22Rv1 (cell line): ENCODE measurements around the gene RNPEPL1.

Experiments
- CTCF ChIP-seq: fragments of 450-650 bp; IDR thresholded peaks from 2 replicates; pipeline ENCODE4 v1.5.1; 2017; ENCODE audit warnings: mild to moderate bottlenecking
- ZFX ChIP-seq: fragments of 450-650 bp; IDR thresholded peaks from 2 replicates; pipeline ENCODE4 v1.6.1; 2017; ENCODE audit warnings: antibody characterized with exemption, borderline replicate concordance

- TF ChIP-seq CTCF, result peak; percentile 74
- TF ChIP-seq ZFX, result no peak
Observed at GRCh38 chr2:240556553-240557100, 11.7 kb upstream of the RNPEPL1 start.
